Measurements from ENCODE around the gene PCA3.
A peak's percentile ranks its signal among the peaks of the same experiment; 100 is the strongest.

PCA3 gene

DNA sequence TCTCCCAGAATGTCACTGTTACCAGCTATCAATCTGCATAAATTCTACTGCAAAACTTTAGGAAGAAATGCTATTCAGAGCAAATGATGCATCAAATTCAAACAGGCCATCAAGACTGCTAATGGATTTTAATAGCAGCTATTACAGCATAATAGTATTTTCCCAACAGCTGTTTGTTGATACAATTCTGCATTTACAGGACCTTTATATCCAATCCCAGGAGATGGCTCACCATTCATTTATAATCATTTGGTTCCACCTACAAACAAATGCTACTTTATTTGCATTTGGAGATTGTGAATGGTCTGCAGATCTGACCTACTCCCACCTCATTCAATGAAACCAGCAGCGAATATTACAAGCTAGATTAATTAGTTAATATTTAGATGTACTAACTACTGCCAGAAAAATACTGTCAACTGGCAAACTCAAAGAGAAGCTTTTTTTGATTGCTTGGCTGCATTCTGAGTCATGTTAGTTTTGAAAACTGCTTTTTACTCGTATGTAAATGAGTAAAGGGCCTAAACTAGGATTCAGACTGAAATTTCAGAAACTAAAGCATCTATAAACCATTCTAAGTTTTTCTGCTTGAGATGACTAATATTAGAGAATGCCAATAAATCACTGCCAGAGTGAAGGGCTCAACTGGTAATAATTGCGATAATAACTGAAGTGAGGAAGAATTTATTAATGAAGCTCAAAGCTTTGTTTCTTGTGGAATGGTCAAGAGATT, 7.1 kb upstream of the PCA3 start:
- no peak for DNase-seq (ENCODE audit: low read depth)

DNA sequence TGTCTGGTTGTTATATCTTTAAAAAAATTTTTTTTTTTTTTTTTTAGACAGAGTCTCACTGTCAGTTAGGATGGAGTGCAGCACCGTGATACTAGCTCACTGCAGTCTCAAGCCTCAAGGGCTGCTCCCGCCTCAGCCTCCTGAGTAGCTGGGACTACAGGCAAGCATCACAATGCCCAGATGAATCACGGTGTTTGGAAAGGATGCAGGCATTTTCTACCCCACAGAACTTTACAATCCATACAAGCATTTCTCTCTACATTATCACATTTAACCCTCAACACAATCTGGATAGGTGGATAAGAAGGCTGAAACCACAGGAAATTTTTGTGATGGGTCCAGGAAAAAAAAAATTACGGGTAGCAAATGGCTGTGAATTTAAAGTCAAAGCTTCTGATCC, 5.8 kb upstream of the PCA3 start:
- DNase-seq (ENCODE audit: low read depth), result no peak

DNA sequence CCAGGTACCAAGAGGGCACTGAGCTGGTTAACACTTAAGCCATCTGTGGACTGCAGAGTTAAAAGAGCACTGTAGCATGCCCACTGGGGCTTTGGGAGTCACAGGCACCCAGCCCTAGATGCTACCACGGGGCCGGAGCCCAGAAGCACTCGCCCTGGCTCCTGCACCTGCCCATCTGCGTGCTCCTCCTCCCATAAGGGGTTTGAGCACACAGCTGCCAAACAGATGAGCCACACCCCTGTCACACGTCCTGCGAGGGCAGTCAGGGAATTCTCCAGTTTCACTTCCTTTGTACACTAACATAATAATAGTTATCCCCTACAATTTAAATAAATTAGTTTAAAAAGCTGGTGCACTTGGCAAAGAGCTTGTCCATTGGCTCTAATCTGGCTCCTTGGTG, 4.5 kb upstream of the PCA3 start:
- DNase-seq (ENCODE audit: low read depth), result no peak

DNA sequence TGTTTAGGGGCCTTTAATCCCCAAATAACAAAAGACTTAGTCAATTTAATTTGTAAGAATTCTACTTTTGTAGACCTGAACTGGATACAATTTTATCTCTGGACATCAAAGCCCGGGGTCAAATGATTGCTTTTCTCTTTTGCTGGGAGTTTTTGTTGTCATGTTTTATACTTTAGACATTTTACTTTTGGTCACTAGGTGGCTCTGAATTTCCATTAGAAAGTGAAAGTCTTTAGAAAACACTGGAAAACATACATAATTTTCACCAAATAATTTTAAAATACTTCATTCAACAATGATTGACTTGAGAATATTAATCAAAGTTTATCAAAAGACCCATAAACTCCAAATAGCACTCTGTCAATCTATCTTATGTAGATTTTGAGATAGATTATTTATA, 2.8 kb upstream of the PCA3 start:
- no peak for DNase-seq (ENCODE audit: low read depth)

DNA sequence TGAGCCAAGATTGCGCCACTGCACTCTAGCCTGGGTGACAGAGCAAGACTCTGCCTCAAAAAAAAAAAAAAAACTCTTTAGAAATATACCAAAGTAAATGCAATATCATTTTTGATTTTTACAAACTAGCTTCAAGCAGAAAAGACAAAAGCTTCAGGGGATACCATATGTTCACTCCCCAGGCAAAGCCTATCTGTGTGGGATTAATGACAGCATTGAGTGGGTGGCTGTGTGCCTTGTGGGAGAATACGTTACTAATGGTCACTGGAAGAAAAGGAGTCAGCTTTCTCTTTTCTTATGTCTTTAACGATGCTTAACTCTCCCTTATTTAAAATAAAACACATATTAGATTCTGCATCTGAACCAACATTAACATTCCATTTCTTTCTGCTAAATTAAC, 1.9 kb downstream of the PCA3 start:
- DNase-seq (ENCODE audit: low read depth), result no peak

DNA sequence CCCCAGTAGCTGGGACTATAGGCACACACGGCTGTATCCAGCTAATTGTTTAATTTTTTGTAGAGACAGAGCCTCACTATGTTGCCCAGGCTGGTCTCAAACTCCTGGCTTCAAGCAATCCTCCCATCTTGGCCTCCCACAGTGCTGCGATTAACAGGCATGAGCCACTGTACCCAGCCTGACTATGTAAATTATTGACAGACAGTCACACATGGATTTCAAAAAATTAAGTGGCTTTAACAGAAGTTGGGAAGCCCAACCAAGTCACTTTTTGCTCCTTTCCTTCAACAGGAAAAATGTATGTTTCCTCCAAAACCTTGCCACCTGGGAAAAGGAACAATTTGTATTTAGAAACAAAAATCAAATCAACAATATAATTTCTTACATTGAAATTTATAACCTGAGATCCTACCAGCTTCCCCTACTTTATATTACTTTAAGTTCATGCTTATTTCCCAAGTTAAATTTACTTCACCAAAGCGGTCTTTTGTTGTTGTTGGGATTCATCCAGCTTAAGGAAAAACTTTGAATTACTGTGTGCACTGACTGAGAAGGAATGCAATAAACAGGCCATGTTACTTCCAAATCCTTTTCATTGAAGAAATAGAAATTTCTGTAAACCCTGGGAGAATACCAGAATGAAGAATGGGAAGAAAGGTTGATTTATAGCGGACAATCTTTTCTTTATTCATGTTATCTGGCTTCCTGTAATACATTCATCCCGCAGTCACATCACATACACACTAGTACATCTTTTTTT, 8.6 kb downstream of the PCA3 start:
- DNase-seq (ENCODE audit: low read depth), result no peak

DNA sequence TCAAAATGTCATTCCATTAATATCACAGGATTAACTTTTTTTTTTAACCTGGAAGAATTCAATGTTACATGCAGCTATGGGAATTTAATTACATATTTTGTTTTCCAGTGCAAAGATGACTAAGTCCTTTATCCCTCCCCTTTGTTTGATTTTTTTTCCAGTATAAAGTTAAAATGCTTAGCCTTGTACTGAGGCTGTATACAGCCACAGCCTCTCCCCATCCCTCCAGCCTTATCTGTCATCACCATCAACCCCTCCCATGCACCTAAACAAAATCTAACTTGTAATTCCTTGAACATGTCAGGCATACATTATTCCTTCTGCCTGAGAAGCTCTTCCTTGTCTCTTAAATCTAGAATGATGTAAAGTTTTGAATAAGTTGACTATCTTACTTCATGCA, 20.6 kb downstream of the PCA3 start:
- DNase-seq (ENCODE audit: low read depth), result no peak

DNA sequence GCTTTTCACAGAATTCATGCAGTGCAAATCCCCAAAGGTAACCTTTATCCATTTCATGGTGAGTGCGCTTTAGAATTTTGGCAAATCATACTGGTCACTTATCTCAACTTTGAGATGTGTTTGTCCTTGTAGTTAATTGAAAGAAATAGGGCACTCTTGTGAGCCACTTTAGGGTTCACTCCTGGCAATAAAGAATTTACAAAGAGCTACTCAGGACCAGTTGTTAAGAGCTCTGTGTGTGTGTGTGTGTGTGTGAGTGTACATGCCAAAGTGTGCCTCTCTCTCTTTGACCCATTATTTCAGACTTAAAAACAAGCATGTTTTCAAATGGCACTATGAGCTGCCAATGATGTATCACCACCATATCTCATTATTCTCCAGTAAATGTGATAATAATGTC, 21.3 kb downstream of the PCA3 start:
- DNase-seq (ENCODE audit: low read depth), result no peak

DNA sequence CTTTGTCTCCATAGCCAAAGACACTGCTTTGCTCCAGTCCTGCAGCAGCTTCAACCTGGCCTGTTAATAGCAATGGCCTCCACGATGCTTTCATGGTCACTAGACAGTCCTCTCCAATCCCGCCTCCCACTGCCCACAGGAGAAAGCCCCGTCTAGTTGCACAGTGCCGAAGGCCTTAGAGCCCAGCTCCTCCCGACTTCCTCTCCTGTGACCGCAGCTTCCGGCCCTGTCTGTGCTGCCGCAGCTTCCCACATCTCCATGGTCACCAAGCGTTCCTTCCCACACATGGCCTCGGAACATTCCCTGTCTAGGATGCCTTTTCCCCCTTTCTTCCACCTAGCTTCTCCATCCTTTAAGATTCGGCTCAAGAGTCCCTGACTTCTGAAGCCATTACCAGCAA, 23.4 kb downstream of the PCA3 start:
- DNase-seq (ENCODE audit: low read depth), result no peak

DNA sequence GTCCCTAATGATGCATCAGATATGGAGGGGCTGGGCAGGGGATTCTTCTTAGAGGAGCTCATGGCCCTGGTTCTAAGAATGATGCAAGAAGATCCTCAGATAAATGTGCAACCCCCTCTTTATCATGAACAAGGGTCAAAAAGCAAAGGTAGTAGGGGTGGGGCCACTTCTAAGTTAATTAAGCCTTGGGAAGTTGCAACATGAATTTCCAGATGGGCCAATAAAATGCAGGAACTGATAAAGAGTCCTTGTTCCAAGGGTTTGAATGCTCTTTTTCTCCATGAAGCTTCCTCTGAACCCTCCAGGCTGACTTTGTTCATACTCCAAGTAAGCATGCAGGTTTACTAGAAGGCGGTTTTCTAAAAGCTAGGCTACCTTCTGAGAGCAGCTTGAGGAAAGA, 25.6 kb downstream of the PCA3 start:
- no peak for DNase-seq (ENCODE audit: low read depth)

DNA sequence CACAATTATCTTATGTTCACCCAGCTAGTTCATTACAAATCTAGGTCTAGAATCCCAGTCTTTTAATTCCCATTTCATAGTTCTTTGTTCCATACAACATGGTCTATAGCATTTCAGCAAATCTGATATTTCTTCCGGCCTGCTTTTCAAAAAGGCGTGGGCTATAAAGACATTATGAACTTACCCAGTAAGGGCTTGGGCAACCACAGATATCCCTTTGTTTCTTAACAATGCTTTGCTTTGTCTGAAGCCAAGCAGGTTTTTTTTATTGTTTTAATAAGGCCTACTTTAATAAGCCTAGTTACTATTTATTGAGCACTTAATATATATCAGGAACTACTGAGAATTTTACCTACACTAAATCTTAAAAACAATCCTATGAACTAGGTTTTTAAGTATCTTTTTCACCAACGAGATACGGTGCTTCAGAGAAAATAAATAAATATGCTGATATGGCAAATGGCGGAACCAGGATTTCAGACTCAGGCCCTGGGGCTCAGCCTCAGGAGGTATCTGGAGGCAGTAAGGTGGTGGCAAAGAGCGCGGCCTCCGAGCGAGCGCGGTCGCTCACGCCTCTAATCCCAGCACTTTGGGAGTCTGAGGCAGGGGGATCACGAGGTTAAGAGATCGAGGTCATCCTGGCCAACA, 29.7 kb downstream of the PCA3 start:
- no peak for DNase-seq (ENCODE audit: low read depth)

DNA sequence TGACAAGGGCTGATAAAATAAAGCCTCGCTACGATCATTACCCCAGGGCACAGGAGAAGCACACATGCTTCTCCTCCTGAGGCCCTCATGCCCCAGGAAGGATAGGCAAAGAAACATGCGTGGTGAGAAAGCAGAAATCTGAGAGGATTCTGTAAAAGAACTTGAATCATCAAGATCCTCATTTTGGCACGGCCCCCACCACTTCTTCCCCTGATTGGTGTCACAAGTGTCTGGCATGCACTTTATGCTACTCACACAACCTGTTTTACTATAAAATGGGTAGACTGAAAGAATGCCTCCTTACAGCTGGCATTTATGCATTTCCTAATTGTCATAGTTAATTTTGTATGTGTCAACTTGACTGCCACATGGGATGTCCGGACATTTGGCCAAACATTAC, 32.1 kb downstream of the PCA3 start:
- DNase-seq (ENCODE audit: low read depth), result no peak

DNA sequence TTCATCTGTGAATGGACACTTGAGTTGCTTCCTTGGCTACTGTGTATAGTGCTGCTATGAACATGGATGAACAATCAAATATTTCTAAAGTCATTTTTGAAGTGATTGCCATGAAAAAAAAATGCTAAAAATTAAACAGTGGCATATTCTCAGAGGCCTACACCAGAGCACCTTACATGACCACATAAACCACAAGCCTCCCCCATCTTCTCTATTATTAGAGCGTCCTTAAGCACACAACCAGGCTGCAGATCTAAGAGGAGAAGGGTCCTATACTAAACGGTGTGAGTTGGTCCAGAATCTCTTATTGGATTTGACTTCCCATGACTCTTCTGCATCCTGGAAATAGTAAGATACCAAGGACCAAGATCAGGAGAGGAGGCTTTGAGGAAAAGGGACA, 34.3 kb downstream of the PCA3 start:
- DNase-seq (ENCODE audit: low read depth), result no peak

DNA sequence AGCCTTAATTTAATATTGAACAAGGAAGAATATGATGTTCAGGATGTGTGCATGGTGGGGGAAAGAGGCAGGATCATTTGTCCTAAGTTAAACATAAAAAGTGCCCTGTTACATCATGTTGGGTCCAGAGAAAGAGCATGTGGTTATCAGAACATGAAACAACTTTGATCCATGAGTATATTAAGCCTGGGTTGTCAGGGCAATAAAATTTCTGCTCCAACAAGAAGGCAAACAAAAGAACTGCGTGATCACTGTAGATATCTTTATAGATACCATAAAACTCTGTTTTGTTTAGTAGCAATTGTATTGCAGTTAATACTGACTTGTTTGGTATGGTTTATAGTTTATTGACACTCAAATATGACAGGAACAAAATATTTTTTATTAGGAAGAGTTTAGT, 35.2 kb downstream of the PCA3 start:
- DNase-seq (ENCODE audit: low read depth), result no peak

DNA sequence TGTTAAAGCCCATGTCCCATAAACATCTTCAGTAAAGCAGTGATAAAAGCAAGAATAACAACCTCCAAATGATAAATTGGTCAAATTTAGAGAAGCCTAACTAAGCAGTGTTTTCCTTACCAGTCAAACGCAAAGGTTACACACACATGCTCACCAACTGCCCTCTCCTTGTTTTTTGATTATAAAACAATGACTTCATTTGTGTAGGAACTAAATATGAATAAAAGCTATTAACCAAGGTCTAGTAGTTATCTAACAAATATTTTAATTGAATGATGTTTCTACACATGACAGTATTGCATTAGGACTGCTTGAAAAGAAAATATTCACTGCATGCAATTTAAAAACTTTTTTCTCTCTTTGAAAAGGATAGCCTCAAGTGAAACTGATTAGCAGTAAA, 36.7 kb downstream of the PCA3 start:
- DNase-seq (ENCODE audit: low read depth), result no peak

DNA sequence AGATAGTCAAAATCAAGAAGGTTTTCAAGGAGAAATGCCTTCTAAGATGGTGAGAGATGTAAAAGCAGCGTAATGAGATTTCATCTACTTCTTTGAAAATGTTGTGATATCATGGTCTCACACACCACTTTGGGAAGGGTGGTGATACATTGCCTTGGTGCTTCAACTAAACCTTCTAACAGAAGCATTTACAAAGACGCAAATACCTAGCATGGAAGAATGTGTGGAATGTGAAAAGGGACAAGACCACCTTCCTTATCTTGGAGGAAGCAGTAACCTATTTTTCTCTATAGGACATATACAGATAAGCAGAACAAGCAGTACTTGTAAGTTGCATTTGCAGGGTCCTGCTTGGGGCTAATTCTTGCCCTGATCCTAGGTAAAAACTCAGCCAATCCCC, 38.8 kb downstream of the PCA3 start:
- no peak for DNase-seq (ENCODE audit: low read depth)

DNA sequence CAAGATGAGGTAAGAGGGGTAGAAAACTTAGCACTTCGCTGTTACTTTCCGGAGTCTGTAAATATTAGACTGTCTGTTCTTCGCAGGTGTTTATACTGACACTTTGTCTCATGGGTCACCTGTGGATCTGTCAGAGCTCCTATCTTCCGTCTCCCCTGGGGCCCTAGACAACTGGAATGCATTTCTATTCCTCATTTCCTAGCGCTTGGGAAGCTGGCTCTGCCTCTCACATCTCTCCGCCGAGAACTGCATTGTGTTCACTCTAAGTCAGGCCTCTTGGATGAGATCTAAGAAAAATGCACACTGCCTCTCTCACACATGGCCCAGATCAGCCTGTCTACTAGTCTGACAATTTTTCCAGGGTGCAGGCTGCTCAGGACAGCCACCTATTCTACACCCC, 39.5 kb downstream of the PCA3 start:
- DNase-seq (ENCODE audit: low read depth), result no peak

DNA sequence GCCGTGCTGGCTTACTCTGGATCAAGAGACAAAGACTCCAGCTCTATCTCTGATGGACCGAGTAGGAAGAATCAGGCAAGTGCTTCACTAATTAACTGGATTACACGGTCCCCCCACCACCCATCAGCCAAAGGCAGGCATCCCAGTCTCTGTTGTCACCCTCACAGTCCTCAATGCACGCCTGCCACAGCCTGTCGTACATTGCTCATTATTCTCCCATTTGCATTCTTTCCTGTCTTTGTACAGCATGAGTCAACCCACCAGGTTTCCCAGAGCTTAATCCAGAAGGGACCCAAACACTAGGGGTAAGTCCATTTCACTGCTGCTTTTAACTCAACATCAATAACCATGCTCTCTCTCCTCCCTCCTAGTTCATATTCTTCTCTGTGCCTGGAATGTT, 44.4 kb downstream of the PCA3 start:
- no peak for DNase-seq (ENCODE audit: low read depth)

DNA sequence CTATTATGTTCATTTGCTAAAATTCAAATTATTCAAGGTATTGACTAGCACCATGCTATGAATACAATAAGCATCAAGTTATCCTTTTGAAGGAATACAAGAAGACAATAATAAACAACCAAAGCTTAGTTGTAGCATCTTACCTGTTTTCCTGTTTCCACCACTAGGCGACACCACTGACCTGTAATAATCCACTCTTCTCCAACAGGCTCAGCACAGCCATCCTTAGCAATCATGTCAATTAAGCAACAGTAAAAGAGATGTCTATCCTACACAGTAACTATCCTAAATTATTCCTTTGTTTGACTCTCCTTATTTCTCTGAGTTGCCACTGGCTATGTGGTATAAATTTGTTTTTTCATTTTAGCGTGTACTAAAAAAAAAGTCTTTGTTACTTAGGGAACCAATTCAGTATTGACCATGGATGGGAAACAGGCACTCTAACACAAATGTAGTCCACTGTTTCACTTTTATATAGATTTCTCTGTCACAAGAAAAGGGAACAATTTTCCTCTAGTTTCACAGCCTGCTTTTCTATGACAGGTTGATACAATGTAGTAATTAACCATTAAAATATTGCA, 46.2 kb downstream of the PCA3 start:
- DNase-seq (ENCODE audit: low read depth), result peak; percentile 45

DNA sequence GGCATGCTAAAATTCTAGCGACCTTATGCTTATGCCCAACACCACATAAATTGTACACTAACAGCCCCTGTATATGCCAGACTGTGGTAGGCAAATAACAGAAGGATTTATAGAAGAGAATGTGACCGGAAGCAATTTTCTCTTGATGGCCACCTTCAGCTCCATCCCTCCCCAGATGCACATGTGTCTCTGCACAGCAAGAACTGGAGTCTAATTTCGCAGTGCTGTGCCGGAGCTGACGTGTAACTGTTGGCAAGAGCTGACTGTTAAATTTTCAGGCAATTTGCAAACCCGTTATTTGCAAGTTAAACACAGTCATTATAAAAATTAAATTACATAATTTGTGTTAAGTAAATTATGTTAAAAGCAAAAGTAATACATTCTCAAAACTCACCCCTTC, 48.4 kb downstream of the PCA3 start:
- no peak for DNase-seq (ENCODE audit: low read depth)

DNA sequence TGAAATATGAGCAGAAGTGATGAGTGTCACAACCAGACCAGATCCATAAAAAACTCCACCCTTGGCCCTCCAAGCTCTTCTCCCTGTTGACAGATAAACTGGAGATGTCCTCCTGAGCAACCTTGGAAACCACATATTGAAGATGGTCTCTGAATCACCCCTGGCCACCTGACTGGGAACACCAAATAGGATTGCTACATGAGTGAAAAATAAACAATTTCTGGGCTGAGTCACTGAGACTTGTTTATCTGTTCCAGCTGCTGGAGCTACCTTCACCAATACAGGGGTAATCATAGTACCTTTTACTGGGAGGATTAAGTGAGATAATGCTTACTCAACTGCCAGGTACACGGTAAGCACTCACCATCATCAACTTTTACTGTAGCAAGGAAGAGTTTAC, 53.3 kb downstream of the PCA3 start:
- peak; percentile 56 for DNase-seq (ENCODE audit: low read depth)

DNA sequence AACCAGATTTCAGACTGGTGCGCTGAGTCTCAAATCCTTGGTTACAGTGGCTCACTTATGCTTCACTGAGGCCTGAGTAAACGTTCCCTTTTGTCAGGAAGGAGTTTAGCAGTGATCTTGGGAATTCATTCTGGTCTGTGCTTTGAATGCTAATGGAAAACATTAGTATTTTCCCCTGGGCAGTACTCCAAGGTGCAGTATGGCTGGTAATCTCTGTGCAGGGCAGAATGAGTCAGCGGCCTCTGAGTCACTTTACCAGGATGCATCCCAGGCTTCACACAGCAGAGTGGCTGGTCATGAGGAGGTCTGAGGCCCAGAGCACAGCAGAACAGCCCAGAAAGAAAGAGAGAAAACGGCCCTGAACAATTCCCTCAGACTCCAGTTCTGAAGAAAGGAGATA, 54.0 kb downstream of the PCA3 start:
- peak; percentile 98 for DNase-seq (ENCODE audit: low read depth)

DNA sequence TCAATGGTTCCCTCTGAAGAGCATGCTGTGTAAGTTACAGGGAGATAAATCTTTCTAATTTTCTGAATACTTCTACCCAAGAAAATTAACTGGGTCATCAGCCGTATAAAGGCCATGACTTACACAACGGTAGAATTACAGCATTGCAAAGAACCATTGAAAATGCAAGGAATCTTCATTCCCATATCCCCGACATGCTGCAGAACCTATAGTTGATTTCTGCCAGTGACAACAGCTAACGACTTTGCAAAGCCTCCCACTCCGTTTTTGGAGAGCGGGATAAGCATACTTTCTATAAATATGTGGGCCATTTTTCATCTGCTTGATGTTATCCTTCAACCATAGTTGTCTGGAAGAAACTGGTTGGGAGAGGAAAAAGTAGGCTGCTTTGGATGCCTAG, 56.2 kb downstream of the PCA3 start:
- DNase-seq (ENCODE audit: low read depth), result no peak
